Activated CD8-positive, alpha-beta T cell treated with anti-CD3 and anti-CD28 coated beads, Interleukin-2, amount 10 ng/mL, durations not matched to agents 7 days and 5 days (primary cell): ENCODE measurements around the gene S100A3. TPM values are rescaled to one million over a fixed set of nuclear protein-coding genes. Genes with fewer than 3 reads are reported as not detected.

ENCODE experiments used
- ATAC-seq: fragments of 150-1000 bp; cut with Tn5 transposase; one replicate; pipeline ENCODE4 v1.10.0; 2021; ENCODE audit warnings: moderate library complexity
- CTCF ChIA-PET: fragments of 350-600 bp; sonication (Branson Sonifier 250); formaldehyde crosslinking; loops from one replicate; lab custom pipeline; 2021; ENCODE audit warnings: antibody characterized with exemption; lab: Charles Lee
- POLR2A ChIA-PET: fragments of 350-600 bp; sonication (Branson Sonifier 250); formaldehyde crosslinking; loops from one replicate; lab custom pipeline; 2021; ENCODE audit warnings: antibody characterized with exemption; lab: Charles Lee
- DNase-seq: peaks from one replicate; pipeline ENCODE4 v3.0.0-alpha.2; 2020
- H3K27ac Mint-ChIP-seq: one replicate; pipeline ENCODE4 v1.8.0; 2021; ENCODE audit warnings: mild to moderate bottlenecking, mixed read lengths
- H3K27me3 Mint-ChIP-seq: one replicate; pipeline ENCODE4 v1.8.0; 2021; ENCODE audit warnings: low read depth, mixed read lengths
- H3K36me3 Mint-ChIP-seq: one replicate; pipeline ENCODE4 v1.8.0; 2021; ENCODE audit warnings: low read depth, mixed read lengths
- H3K4me1 Mint-ChIP-seq: one replicate; pipeline ENCODE4 v1.8.0; 2021; ENCODE audit warnings: low read depth, mixed read lengths
- H3K4me3 Mint-ChIP-seq: one replicate; pipeline ENCODE4 v1.8.0; 2021; ENCODE audit warnings: mild to moderate bottlenecking, mixed read lengths
- H3K9me3 Mint-ChIP-seq: one replicate; pipeline ENCODE4 v1.8.0; 2022; ENCODE audit warnings: mixed read lengths; ENCODE audit not compliant: insufficient read depth
- total RNA-seq, 2 experiments: library from RNA; stranded (reverse); gene quantifications; one replicate each; pipeline ENCODE4 v1.2.3, GENCODE V29; 2021

S100A3 gene
- total RNA-seq, 2 experiments from 2014 or later = not detected

GRCh38 chr1:153509036-153509435, 40.0 kb downstream of the S100A3 start:
- ChIA-PET CTCF (interaction anchor here (1.5 to 7.8 kb wide), 12 partner anchors 9 to 126 kb away, joined by 5 to 173 read pairs (median 30); partner anchors contain the start of genes S100A14, S100A2, S100A4 and S100A5), POLR2A (no interaction called here)
- Mint-ChIP-seq H3K27me3 (peaks cover 2% of the 10 kb centered on the region), H3K27ac (peak overlapping the region; percentile 22), H3K36me3 (no peaks in the 10 kb centered on the region), H3K4me1 (peaks cover 10% of the 10 kb centered on the region), H3K9me3 (no peaks in the 10 kb centered on the region), H3K4me3 (no peak overlapping the region)
- no peak for ATAC-seq
- no peak for DNase-seq

DNA sequence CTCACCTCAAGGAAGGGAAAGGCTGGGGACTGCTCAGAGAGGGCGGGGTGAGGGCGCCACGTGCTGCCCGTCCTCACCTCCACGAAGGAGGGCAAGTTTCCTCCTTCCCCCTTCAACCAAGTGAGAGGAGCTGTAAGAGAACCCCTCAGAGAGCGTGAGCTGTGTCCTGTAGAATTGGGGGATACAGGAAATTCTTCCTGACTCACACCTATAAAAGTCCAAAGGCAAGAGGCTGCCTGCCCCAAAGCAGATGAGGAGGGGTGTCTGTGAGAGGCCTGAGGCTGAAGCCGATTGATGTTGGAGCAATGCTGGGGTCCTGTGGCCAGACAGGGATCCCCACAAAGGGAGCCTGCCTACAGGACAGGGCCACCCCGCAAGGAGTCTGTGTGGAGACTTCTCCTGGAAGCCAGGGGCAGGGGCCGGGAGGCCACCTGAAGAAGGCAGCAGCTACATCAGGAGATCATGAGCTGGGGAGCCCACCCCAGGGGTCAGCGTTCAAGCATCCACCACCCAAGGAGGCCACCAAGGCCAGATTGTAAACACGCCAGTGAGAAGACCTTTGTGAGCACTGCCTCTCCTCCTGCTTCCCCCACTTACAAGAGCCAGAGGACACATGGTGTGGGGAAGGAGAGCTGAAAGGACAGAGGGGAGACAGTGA, 41.0 kb downstream of the S100A3 start:
- Mint-ChIP-seq H3K4me3 (no peak overlapping the region), H3K9me3 (no peaks in the 10 kb centered on the region), H3K27me3 (peaks cover 2% of the 10 kb centered on the region), H3K4me1 (peaks cover 10% of the 10 kb centered on the region), H3K27ac (no peak overlapping the region), H3K36me3 (no peaks in the 10 kb centered on the region)
- ATAC-seq (no peak), DNase-seq (no peak)
- POLR2A ChIA-PET = no interaction called here
- CTCF ChIA-PET = interaction anchor here (1.3 to 7.8 kb wide), 6 partner anchors 13 to 127 kb away, joined by 3 to 173 read pairs (median 11); partner anchors contain the start of gene S100A14

DNA sequence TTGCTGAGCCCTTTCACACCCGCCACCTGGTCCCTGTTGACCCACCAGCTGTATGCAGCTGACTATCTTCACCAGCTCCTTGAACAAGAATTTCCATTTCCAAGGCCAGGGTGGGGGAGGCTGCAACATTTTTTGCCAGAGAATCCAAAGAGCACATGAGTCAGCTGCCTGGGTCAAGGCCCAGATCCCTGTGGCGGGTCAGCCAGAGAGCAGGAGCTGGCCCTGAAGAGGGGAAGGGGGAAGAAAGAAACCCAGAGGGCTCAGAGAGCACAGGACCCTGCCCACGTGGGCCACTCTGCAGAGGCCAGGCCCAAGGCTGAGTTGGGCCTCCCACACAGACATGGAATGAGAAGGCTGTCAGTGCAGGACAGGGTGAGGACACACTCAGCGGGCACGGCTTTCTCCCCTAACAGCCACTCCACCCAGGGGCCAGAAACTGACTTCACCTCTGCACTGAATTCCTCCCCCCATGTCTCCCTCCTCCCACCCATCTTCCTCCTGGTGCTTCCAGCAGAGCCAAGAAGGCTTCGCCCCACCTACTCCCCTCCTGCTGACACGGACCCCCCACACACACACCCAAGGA, 42.1 kb downstream of the S100A3 start:
- ChIA-PET CTCF (interaction anchor here (1.3 to 7.8 kb wide), 4 partner anchors 12 to 110 kb away, joined by 3 to 173 read pairs (median 62); partner anchors contain the start of gene S100A14), POLR2A (no interaction called here)
- no peak overlapping the region for H3K27ac Mint-ChIP-seq
- ATAC-seq = no peak
- H3K36me3 Mint-ChIP-seq = no peaks in the 10 kb centered on the region
- H3K4me1 Mint-ChIP-seq = peaks cover 10% of the 10 kb centered on the region
- peaks cover 2% of the 10 kb centered on the region for H3K27me3 Mint-ChIP-seq
- DNase-seq = no peak
- H3K9me3 Mint-ChIP-seq = no peaks in the 10 kb centered on the region
- no peak overlapping the region for H3K4me3 Mint-ChIP-seq

GRCh38 chr1:153506386-153506785, 42.7 kb downstream of the S100A3 start:
- H3K4me3 Mint-ChIP-seq = no peak overlapping the region
- no peak for ATAC-seq
- POLR2A ChIA-PET = no interaction called here
- peaks cover 9% of the 10 kb centered on the region for H3K4me1 Mint-ChIP-seq
- H3K27me3 Mint-ChIP-seq = peaks cover 2% of the 10 kb centered on the region
- H3K9me3 Mint-ChIP-seq = no peaks in the 10 kb centered on the region
- no peak for DNase-seq
- no peaks in the 10 kb centered on the region for H3K36me3 Mint-ChIP-seq
- no peak overlapping the region for H3K27ac Mint-ChIP-seq
- CTCF ChIA-PET = interaction anchor here (1.6 to 1.9 kb wide), 2 partner anchors 11 to 26 kb away, joined by 4 to 8 read pairs; no protein-coding TSS in a partner anchor

GRCh38 chr1:153505576-153505975, 43.5 kb downstream of the S100A3 start:
- H3K9me3 Mint-ChIP-seq = no peaks in the 10 kb centered on the region
- ChIA-PET POLR2A (no interaction called here), CTCF (interaction anchor here (1.0 to 1.9 kb wide), 2 partner anchors 10 to 150 kb away, joined by 3 to 8 read pairs; no protein-coding TSS in a partner anchor)
- H3K27me3 Mint-ChIP-seq = peaks cover 2% of the 10 kb centered on the region
- ATAC-seq (no peak), DNase-seq (no peak)
- H3K4me3 Mint-ChIP-seq = no peak overlapping the region
- H3K4me1 Mint-ChIP-seq = peaks cover 2% of the 10 kb centered on the region
- no peak overlapping the region for H3K27ac Mint-ChIP-seq
- no peaks in the 10 kb centered on the region for H3K36me3 Mint-ChIP-seq

DNA sequence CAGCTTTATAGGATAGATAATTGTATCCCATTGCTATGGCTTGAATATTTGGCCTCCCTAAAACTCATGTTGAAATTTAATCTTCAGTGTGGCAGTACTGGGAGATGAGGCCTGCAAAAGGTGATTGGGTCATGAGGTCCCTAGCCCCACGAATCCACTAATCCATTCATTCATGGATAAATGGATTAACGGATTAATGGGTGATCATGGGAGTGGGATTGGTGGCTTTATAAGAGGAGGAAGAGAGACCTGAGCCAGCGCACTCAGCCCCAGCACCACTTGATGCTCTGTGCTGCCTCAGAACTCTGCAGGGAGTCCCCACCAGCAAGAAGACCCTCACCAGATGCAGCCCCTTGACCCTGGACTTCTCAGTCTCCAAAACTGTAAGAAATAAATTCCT, 45.3 kb downstream of the S100A3 start:
- ChIA-PET CTCF (interaction anchor here (0.6 to 1.1 kb wide), 2 partner anchors 10 to 152 kb away, joined by 3 read pairs; no protein-coding TSS in a partner anchor), POLR2A (no interaction called here)
- Mint-ChIP-seq H3K4me3 (no peak overlapping the region), H3K4me1 (no peaks in the 10 kb centered on the region), H3K27ac (no peak overlapping the region), H3K9me3 (no peaks in the 10 kb centered on the region), H3K27me3 (peaks cover 9% of the 10 kb centered on the region), H3K36me3 (no peaks in the 10 kb centered on the region)
- ATAC-seq (no peak), DNase-seq (no peak)

GRCh38 chr1:153498746-153499145, 50.3 kb downstream of the S100A3 start:
- POLR2A ChIA-PET = no interaction called here
- DNase-seq (no peak), ATAC-seq (no peak)
- no peaks in the 10 kb centered on the region for H3K4me1 Mint-ChIP-seq
- CTCF ChIA-PET = interaction anchor here (0.8 to 6.2 kb wide), 3 partner anchors 12 to 145 kb away, joined by 3 to 27 read pairs (median 5); no protein-coding TSS in a partner anchor
- no peaks in the 10 kb centered on the region for H3K36me3 Mint-ChIP-seq
- no peak overlapping the region for H3K4me3 Mint-ChIP-seq
- peaks cover 19% of the 10 kb centered on the region for H3K27me3 Mint-ChIP-seq
- H3K9me3 Mint-ChIP-seq = no peaks in the 10 kb centered on the region
- no peak overlapping the region for H3K27ac Mint-ChIP-seq

Other genes with a start within 250 kb of the S100A3 start
- gene PGLYRP3, start 236.3 kb downstream of the S100A3 start, total RNA-seq = not detected
- not detected for gene PGLYRP4, start 200.4 kb downstream of the S100A3 start, total RNA-seq
- not detected for gene S100A9, start 191.4 kb downstream of the S100A3 start, total RNA-seq
- not detected for gene S100A12, start 173.6 kb downstream of the S100A3 start, total RNA-seq
- gene S100A8, start 158.2 kb downstream of the S100A3 start, total RNA-seq = not detected
- not detected for gene S100A7A, start 132.7 kb downstream of the S100A3 start, total RNA-seq
- not detected for gene S100A7, start 88.6 kb downstream of the S100A3 start, total RNA-seq
- gene S100A6, start 13.3 kb downstream of the S100A3 start, total RNA-seq = 100 to 1,000 TPM; 425 to 431 TPM
- gene S100A5, start 8.3 kb downstream of the S100A3 start, total RNA-seq = 1 to 10 TPM; 1.8 to 1.9 TPM
- gene S100A4, start 3.5 kb downstream of the S100A3 start, total RNA-seq = 100 to 1,000 TPM; 628 to 665 TPM
- gene S100A2, start 16.6 kb upstream of the S100A3 start, total RNA-seq = under 1 TPM in 1 of 2 experiments, not detected in 1; 0.63 TPM
- not detected for gene S100A16, start 63.9 kb upstream of the S100A3 start, total RNA-seq
- gene S100A14, start 67.1 kb upstream of the S100A3 start, total RNA-seq = not detected
- 1 to 10 TPM; 6.2 to 7.0 TPM for gene S100A13, start 78.2 kb upstream of the S100A3 start, total RNA-seq
- gene S100A1, start 79.2 kb upstream of the S100A3 start, total RNA-seq = not detected
- gene CHTOP, start 84.8 kb upstream of the S100A3 start, total RNA-seq = 10 to 100 TPM; 81.9 to 82.0 TPM
- gene SNAPIN, start 109.4 kb upstream of the S100A3 start, total RNA-seq = 10 to 100 TPM; 36.5 to 37.7 TPM
- 100 to 1,000 TPM; 211 to 215 TPM for gene ILF2, start 121.7 kb upstream of the S100A3 start, total RNA-seq
- not detected for gene NPR1, start 129.4 kb upstream of the S100A3 start, total RNA-seq
- gene INTS3, start 178.8 kb upstream of the S100A3 start, total RNA-seq = 10 to 100 TPM; 53.7 to 54.5 TPM
- 10 to 100 TPM; 41.1 to 50.1 TPM for gene SLC27A3, start 226.1 kb upstream of the S100A3 start, total RNA-seq